ENCODE measurements around the gene ANKRD55. TPM values are rescaled to one million over a fixed set of nuclear protein-coding genes. Genes with fewer than 3 reads are reported as not detected.
"Not testable (repeated sequence)": the region's sequence is repeated elsewhere in the genome, so short reads cannot be mapped to it uniquely, and the experiment has no call there.

Gene ANKRD55
- total RNA-seq, 1 donor from 2014 or later = not detected

DNA sequence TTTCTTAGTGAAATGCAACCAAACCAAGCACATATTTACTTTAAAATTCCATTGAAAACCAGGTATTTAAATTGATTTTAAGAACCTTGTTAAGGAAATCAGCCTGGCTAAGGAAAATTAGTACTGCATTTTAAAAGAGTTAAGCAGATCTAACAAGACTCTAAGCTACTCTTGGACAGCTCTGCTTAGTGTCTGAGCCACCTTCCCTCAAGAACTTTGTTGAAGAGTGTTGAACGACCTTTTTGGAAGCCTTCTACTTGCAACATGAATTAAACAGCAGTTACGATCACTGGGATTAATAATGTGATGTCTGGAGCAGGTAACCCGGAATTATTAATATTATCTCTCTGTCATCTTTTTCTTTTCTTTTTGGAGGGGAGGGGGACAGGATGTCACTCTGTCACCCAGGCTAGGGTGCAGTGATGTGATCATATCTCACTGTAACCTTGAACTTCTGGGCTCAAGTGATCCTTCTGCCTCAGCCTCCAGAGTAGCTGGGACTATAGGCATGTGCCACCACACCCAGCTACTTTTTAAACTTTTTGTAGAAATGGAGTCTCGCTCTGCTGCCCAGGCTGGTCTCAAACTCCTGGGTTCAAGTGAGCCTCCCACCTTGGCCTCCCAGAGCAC, 74.7 kb downstream of the ANKRD55 start:
- no peak overlapping the region for H3K27ac ChIP-seq
- no peak for DNase-seq (ENCODE audit: low spot score in 2 of 2)
- H3K27me3 ChIP-seq = no peaks in the 10 kb centered on the region
- H3K4me3 ChIP-seq = no peak overlapping the region
- H3K4me1 ChIP-seq = no peaks in the 10 kb centered on the region
- no peaks in the 10 kb centered on the region for H3K9me3 ChIP-seq
- no peaks in the 10 kb centered on the region for H3K36me3 ChIP-seq
- TF ChIP-seq, protein P1, sequence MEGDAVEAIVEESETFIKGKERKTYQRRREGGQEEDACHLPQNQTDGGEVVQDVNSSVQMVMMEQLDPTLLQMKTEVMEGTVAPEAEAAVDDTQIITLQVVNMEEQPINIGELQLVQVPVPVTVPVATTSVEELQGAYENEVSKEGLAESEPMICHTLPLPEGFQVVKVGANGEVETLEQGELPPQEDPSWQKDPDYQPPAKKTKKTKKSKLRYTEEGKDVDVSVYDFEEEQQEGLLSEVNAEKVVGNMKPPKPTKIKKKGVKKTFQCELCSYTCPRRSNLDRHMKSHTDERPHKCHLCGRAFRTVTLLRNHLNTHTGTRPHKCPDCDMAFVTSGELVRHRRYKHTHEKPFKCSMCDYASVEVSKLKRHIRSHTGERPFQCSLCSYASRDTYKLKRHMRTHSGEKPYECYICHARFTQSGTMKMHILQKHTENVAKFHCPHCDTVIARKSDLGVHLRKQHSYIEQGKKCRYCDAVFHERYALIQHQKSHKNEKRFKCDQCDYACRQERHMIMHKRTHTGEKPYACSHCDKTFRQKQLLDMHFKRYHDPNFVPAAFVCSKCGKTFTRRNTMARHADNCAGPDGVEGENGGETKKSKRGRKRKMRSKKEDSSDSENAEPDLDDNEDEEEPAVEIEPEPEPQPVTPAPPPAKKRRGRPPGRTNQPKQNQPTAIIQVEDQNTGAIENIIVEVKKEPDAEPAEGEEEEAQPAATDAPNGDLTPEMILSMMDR (IDR thresholded peaks at IDR 0.05) = no peak
- intact Hi-C loops (cut with DNase I) = no loop called here

DNA sequence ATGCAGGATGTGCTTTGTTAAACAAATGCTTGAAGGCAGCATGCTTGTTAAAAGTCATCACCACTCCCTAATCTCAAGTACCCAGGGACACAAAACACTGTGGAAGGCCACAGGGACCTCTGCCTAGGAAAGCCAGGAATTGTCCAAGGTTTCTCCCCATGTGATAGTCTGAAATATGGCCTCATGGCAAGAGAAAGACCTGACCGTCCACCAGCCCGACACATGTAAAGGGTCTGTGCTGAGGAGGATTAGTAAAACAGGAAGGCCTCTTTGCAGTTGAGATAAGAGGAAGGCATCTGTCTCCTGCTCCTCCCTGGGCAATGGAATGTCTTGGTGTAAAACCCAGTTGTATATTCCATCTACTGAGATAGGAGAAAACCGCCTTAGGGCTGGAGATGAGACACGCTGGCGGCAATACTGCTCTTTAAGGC, 75.9 kb downstream of the ANKRD55 start:
- H3K9me3 ChIP-seq; intact Hi-C loops (cut with DNase I): not testable (repeated sequence)

DNA sequence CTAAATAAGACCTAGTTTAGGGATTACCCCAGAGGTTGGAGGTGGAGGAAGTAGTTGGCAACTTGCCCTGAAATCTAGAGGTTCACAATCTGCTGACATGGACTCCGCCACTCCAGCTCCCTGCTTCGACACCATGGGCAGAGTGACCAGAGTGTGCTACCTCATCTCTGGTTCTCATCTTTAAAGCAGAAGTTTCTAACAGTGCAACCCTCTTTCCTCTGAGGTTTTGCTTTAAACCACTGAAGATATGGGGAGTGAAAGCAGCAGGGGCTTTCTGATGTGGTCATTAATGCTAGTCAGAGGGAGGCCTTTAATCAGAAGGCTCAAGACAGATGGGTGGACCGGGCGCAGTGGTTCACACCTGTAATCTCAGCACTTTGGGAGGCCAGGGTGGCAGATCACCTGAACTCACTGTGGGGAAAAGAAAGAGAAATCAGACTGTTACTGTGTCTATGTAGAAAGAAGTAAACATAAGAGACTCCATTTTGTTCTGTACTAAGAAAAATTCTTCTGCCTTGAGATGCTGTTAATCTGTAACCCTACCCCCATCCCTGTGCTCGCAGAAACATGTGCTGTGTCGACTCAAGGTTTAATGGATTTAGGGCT, 76.4 kb downstream of the ANKRD55 start:
- H3K4me1 ChIP-seq; H3K4me3 ChIP-seq; intact Hi-C loops (cut with DNase I); H3K27me3 ChIP-seq; DNase-seq (ENCODE audit: low spot score in 2 of 2); H3K9me3 ChIP-seq; H3K36me3 ChIP-seq; H3K27ac ChIP-seq: not testable (repeated sequence)

More for the DNA sequence above, 75.9 kb downstream of the ANKRD55 start:
- H3K27ac ChIP-seq; H3K27me3 ChIP-seq; H3K36me3 ChIP-seq; H3K4me1 ChIP-seq; H3K4me3 ChIP-seq; DNase-seq (ENCODE audit: low spot score in 2 of 2): not testable (repeated sequence)

DNA sequence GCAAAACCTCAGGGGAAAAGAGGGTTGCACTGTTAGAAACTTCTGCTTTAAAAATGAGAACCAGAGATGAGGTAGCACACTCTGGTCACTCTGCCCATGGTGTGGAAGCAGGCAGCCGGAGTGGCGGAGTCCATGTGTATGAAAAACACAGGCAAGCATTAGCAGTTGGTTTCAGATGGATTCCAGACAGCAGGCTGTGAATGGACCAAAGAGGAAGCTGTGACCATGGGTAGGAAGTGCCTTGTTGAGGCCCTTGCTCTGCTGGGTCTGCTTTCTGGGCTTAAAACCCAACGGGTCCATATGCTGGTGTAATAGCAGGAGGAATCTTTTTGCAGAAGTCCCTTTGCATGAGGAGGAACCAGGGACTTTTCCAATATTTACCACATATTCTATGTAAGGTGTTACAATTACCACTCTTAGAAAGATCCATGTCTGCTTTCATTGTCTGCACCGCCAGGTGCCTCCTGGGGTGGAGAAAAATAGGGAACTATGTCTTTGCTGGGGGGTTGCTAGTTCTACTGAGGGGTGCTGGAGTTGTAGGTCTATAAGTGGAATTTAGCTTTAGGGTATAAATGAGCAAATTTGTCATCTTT, 77.0 kb downstream of the ANKRD55 start:
- intact Hi-C loops (cut with DNase I) = no loop called here
- Histone ChIP-seq H3K27ac (no peak overlapping the region), H3K36me3 (no peaks in the 10 kb centered on the region), H3K4me3 (no peak overlapping the region), H3K27me3 (no peaks in the 10 kb centered on the region), H3K9me3 (no peaks in the 10 kb centered on the region), H3K4me1 (no peaks in the 10 kb centered on the region)
- TF ChIP-seq, protein P1 (IDR thresholded peaks at IDR 0.05) = no peak
- DNase-seq (ENCODE audit: low spot score in 2 of 2) = no peak

DNA sequence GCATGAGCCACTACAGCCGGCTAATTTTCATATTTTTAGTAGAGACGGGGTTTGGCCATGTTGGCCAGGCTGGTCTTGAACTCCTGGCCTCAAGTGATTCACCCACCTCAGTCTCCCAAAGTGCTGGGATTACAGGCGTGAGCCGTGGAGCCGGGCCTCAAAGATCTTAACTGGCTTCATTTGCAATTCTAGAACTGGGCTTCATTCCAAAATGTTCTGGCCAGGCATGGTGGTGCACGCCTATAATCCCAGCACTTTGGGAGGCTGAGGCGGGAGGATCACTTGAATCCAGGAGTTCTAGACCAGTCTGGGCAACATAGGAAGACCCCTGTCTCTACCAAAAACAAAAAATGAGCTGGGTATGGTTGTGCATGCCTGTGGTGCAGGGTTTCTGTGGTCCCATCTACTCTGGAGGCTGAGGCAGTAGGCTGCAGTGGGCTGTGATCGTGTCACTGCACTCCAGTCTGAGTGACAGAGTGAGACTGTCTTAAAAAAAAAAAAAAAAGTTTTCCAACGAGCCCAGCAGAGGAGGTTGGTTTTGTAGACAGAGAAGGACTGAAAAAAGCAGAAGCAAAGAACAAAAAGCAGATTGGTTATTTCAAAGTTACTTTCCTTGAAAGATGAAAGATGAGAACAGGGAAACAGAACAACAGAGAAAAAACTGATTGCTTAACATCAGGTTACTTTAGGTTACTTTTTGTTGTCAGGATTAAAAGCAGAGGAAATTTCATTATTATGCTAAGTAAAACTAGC, 78.2 kb downstream of the ANKRD55 start:
- intact Hi-C loops (cut with DNase I) = no loop called here
- Histone ChIP-seq H3K9me3 (no peaks in the 10 kb centered on the region), H3K27ac (no peak overlapping the region), H3K27me3 (no peaks in the 10 kb centered on the region), H3K36me3 (no peaks in the 10 kb centered on the region), H3K4me3 (no peak overlapping the region), H3K4me1 (no peaks in the 10 kb centered on the region)
- TF ChIP-seq, protein P1 (IDR thresholded peaks at IDR 0.05) = no peak
- DNase-seq (ENCODE audit: low spot score in 2 of 2) = no peak

DNA sequence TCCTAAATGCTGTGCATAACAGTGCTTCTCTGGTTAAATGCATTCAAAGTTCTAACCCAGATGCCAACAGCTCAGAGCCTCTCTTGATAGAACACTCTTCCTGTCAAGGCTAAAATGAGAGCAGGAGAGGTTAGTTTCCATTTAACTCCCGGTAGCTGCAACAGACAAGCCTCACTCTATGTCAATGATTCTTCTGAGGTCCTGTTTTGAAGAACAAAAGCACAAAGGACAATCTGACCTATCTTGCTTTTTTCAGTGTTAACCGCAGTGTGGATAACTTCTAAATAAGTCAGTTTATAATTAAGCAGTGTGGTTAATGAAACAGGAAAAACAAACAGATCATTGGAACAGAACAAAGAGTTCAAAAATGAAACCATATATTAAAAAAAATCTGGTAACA, 80.7 kb downstream of the ANKRD55 start:
- no peaks in the 10 kb centered on the region for H3K4me1 ChIP-seq
- H3K27me3 ChIP-seq = no peaks in the 10 kb centered on the region
- H3K36me3 ChIP-seq = no peaks in the 10 kb centered on the region
- no peak for DNase-seq (ENCODE audit: low spot score in 2 of 2)
- TF ChIP-seq, protein P1 (IDR thresholded peaks at IDR 0.05) = no peak
- no peak overlapping the region for H3K4me3 ChIP-seq
- H3K9me3 ChIP-seq = no peaks in the 10 kb centered on the region
- intact Hi-C loops (cut with DNase I) = no loop called here
- H3K27ac ChIP-seq = no peak overlapping the region

DNA sequence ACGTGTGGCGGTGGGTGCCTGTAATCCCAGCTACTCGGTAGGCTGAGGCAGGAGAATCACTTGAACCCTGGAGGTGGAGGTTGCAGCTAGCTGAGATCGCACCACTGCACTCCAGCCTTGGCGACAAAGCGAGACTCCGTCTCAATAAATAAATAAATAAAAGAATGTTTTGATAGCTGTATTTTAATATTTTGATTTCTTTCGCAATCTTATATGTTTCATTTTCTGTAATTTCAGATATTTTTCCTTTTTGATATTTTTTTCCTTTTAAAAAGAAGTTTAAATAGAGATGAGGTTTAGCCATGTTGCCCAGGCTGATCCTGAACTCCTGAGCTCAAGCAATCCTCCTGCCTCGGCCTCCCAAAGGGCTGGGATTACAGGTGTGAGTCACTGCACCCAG, 82.4 kb downstream of the ANKRD55 start:
- H3K4me3 ChIP-seq; H3K27me3 ChIP-seq; DNase-seq (ENCODE audit: low spot score in 2 of 2); H3K4me1 ChIP-seq; H3K36me3 ChIP-seq; H3K9me3 ChIP-seq; intact Hi-C loops (cut with DNase I); H3K27ac ChIP-seq: not testable (repeated sequence)

Measured in ascending aorta (tissue), 2 donors.